C4-2B (cell line): ENCODE measurements around the gene EARS2.

Experiments
- ZFX ChIP-seq: fragments of 450-650 bp; IDR thresholded peaks from 2 replicates; pipeline ENCODE4 v1.6.1; 2017
- TF ChIP-seq, protein P1 (sequence below): fragments of 450-650 bp; conservative IDR thresholded peaks from 2 replicates; pipeline ENCODE4 v1.5.1; 2017; ENCODE audit warnings: mild to moderate bottlenecking

DNA sequence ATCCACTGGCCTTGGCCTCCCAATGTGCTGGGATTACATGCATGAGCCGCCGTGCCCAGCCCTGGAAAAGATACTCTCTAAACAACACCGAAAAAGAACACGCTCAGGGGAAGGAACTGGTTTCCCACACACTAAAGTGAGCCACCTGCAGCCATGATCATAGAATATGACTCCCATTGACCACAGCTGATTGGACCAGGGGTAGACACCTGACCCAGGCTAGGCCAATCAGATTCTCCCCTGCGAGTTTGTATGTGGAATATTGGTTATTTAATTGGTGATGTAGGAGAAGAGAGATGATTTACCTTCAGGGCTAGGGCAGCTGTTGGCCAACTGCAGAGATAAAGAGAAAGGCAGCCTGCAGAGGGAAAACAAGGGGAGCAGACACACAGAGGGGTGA is 37.9 kb downstream of the EARS2 start:
- TF ChIP-seq, protein P1, sequence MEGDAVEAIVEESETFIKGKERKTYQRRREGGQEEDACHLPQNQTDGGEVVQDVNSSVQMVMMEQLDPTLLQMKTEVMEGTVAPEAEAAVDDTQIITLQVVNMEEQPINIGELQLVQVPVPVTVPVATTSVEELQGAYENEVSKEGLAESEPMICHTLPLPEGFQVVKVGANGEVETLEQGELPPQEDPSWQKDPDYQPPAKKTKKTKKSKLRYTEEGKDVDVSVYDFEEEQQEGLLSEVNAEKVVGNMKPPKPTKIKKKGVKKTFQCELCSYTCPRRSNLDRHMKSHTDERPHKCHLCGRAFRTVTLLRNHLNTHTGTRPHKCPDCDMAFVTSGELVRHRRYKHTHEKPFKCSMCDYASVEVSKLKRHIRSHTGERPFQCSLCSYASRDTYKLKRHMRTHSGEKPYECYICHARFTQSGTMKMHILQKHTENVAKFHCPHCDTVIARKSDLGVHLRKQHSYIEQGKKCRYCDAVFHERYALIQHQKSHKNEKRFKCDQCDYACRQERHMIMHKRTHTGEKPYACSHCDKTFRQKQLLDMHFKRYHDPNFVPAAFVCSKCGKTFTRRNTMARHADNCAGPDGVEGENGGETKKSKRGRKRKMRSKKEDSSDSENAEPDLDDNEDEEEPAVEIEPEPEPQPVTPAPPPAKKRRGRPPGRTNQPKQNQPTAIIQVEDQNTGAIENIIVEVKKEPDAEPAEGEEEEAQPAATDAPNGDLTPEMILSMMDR = no peak
- no peak for TF ChIP-seq ZFX
